HG03571 (cell line): ENCODE measurements around the gene MRPS17.

ENCODE experiments used
- ATAC-seq: cut with Tn5 transposase; IDR thresholded peaks from one replicate; pipeline ENCODE4 v1.9.1; 2021; ENCODE audit not compliant: unreplicated experiment

MRPS17 gene

GRCh38 chr7:55970561-55970960, 18.9 kb downstream of the MRPS17 start:
- no peak for ATAC-seq

- ATAC-seq = no peak
Observed at GRCh38 chr7:55970978-55971377, 19.3 kb downstream of the MRPS17 start.

- no peak for ATAC-seq
Observed at GRCh38 chr7:55973747-55974250, 22.1 kb downstream of the MRPS17 start.

- ATAC-seq = no peak
Observed at GRCh38 chr7:55975988-55976633, 24.4 kb downstream of the MRPS17 start.

GRCh38 chr7:55977831-55978230, 26.2 kb downstream of the MRPS17 start:
- ATAC-seq = no peak

GRCh38 chr7:55980266-55980665, 28.6 kb downstream of the MRPS17 start:
- no peak for ATAC-seq

GRCh38 chr7:55983537-55983936, 31.9 kb downstream of the MRPS17 start:
- no peak for ATAC-seq

GRCh38 chr7:55992346-55992745, 40.7 kb downstream of the MRPS17 start:
- no peak for ATAC-seq

GRCh38 chr7:55996856-55997500, 45.3 kb downstream of the MRPS17 start:
- no peak for ATAC-seq

- no peak for ATAC-seq
Observed at GRCh38 chr7:56003749-56004148, 52.1 kb downstream of the MRPS17 start.
